GM18873 (cell line): ENCODE results near the gene PPP1R16B.
"Not testable (repeated sequence)": the region's sequence is repeated elsewhere in the genome, so short reads cannot be mapped to it uniquely, and the experiment has no call there.

ENCODE experiments used
- ATAC-seq: cut with Tn5 transposase; IDR thresholded peaks from one replicate; pipeline ENCODE4 v1.9.1; 2021; ENCODE audit warnings: mild to moderate bottlenecking, moderate library complexity, moderate number of reproducible peaks; ENCODE audit not compliant: unreplicated experiment, low FRiP score

Gene PPP1R16B

GRCh38 chr20:38842558-38842981, 37.1 kb downstream of the PPP1R16B start:
- peak; percentile 80 for ATAC-seq

DNA sequence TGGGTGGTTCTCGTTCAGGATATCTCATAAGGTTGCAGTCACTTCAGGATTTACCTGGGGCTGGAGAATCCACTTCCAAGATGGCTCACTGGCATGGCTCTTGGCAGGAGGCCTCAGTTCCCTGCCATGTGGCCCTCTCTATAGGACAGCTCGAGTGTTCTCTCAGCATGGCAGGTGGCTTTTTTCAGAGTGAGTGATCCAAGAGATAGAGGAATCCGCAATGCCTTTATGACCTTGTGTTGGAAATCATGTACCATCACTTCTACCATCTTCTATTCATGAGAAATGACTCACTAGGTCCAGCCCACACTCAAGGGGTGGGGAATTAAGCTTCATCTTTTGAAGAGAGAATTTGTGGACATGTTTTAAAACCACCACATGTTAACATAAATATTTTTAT, 37.8 kb downstream of the PPP1R16B start:
- no peak for ATAC-seq

- ATAC-seq: no peak
Observed at GRCh38 chr20:38844963-38845362, 39.5 kb downstream of the PPP1R16B start.

- no peak for ATAC-seq
Observed at GRCh38 chr20:38847840-38848239, 42.3 kb downstream of the PPP1R16B start.

DNA sequence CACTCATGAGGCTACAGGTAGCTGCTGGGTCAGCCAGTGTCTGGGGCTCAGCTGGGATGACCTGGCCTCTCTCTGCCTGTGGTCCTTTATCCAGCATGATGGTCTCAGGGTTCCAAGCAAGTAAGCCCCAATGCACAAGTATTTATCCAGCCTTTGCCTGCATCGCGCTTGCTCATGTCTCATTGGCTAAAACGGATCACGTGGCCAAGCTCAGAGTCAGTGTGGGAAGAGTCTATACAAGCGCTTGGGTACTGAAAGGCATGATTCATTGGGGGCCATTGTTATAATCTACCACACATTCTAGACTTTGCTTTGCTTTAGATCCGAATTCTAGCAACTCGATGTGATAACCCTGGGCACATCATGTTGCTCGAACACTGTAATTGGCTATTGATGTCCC, 48.3 kb downstream of the PPP1R16B start:
- no peak for ATAC-seq

- ATAC-seq: no peak
Observed at GRCh38 chr20:38854654-38855066, 49.2 kb downstream of the PPP1R16B start.

- ATAC-seq: no peak
Observed at GRCh38 chr20:38855356-38855755, 49.9 kb downstream of the PPP1R16B start.

GRCh38 chr20:38856570-38856969, 51.1 kb downstream of the PPP1R16B start:
- ATAC-seq: no peak

DNA sequence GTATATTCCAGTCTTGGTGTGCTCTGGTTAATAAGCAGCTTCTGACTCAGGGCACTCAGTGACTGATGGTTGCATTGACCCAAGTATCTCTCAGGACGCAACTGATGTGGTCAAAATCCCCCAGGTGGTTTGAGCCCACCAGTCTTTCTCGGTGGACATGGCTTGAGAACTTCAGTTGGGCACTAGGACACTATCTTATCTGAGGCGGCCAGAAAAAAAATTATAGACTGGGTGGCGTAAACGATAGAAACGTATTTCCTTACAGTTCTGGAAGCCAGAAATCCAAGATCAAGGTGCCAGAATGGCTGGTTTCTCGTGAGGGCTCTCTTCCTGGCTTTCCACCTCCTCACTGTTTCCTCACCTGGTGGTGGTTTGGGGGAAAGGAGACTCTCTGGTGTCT, 52.2 kb downstream of the PPP1R16B start:
- no peak for ATAC-seq

- ATAC-seq: no peak
Observed at GRCh38 chr20:38859070-38859690, 53.7 kb downstream of the PPP1R16B start.

DNA sequence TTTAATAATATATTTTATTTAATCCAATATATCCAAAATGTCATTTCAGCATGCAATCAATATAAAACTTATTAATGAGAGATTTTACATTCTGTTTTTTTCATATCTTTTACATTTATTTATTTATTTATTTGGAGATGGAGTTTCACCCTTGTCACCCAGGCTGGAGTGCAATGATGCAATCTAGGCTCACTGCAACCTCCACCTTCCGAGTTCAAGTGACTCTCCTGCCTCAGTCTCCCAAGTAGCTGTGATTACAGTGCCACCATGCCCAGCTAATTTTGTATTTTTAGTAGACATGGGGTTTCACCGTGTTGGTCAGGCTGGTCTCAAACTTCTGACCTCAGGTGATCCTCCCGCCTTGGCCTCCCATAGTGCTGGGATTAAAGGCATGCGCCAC, 54.4 kb downstream of the PPP1R16B start:
- not testable (repeated sequence) for ATAC-seq

- ATAC-seq: no peak
Observed at GRCh38 chr20:38861071-38861401, 55.5 kb downstream of the PPP1R16B start.

DNA sequence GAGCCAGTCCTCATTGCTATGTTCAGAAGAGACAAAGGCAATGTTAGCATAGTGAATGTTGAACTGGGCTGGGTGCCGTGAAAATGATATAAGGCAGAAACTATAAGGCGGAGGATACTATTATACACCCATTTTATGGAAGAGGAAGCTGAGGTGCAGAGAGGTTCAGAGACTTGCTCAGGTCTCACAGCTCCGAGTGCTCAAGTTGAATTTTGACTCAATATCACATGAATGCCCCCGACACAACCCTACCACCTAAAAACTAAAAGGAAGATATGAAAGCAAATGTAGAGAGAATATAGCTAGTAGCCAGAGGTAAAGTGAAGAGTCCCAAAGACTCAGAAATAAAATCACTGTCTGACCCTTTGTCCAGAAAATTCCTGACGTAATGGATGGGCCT, 56.7 kb downstream of the PPP1R16B start:
- no peak for ATAC-seq

DNA sequence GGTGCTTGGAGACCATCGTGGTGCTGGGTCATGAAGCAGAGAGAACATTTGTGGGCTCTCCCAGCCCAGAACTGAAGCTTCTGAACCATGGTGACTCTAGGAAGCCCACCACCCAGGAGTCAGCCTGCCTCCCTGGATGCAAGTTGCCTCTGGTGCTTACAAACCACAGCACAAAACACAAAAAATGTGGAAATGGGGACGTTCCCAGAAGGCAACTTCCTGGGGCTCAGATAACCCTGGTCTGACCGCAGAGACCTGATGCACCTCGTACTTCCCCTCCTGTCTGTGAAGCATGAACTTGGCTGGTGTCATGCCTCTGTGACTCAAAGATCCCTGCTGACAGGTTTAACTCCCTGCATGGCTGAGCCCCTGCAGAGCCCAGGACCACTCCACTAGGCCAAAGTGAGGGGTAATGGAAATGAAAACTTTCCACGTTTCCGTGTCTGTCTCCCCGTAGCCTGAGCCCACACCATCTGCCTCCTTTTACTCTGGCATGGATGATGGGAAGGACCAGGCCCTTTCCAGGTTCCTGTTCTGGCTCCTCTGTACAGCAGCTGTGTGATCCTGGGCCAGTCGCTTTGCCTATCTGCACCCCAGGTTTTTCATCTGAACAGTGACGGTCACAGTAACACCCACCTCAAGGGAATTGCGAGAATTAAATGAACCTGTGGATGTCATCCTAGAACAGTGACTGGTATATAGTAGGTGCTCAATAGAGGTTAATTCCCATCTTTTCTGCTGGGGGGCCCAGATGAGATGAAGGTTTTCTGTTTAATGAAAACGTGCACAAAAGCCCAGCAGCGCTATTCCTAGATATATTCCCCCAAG, 57.7 kb downstream of the PPP1R16B start:
- ATAC-seq: peak; percentile 53

DNA sequence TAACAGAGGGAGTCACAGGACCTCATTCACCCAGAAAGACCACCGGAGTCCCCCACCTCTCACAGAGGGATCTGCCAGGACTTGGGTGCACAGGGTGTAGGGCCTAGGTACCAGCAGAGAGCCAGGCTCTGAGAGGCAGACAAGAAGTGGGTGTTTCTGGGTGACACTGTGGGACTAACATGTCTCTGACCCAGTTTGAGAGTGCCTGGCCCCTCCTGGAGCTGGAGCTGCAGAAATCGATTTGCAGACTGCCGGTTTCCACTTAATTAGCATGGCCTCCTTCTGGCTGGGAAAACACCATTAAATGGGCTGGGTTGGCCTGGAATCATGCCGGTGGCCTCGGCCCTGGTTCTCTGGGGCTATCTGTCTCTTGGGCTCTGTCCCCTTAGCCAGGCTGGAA, 59.2 kb downstream of the PPP1R16B start:
- ATAC-seq: no peak

DNA sequence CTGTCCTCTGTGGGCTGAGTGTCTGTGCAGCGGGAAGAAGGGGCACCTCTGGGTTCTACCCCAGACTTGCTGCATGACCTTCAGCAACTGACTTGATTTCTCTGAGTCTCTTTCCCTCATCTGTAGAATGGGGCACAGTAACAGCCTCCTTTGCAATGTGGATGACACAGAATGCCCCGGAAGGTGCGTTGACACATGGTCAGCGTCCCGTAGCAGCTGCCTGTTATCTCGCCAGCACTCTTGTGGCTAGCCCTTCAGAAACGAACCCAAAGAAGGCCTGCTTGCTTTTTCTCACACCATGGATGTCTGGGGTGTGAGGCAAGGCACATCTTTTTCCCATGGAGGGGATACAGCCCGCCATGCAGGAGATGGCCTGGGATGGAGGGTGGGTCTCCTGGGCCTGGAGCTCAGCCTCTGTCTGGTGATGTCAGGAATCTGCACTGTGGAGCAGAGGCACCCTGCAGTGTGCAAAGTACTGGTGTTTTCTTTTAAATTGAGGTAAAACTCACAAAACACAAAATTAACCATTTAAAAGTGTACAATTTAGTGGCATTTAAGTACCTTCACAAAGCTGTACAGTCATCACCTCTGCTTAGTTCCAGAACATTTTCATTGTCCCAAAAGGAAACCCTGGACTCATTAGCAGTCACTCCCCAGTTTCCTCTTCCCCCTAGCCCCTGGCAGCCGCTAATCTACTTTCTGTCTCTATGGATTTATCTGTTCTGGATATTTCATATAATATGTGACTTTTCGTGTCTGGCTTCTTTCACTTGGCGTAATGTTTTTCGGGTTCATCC, 61.0 kb downstream of the PPP1R16B start:
- no peak for ATAC-seq

GRCh38 chr20:38867062-38867359, 61.5 kb downstream of the PPP1R16B start:
- ATAC-seq: no peak

GRCh38 chr20:38870733-38871559, 65.4 kb downstream of the PPP1R16B start:
- no peak for ATAC-seq

DNA sequence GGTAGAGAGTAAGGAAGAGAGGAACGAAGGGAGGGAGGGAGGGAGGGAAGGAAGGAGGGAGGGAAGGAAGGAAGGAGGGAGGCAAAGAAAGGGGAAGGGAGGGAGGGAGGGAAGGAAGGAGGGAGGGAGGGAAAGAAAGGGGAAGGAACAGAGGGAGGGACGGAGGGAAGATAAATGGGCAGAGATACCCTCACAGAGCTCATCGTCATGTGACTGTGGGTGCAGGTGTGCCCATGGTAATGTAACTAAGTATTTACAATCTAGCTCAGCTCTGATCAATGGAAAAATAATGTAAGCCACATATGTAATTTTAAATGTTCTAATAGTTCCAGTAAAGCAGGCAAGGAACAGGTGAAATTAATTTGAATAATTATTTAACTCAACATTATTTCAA, 66.1 kb downstream of the PPP1R16B start:
- ATAC-seq: no peak

DNA sequence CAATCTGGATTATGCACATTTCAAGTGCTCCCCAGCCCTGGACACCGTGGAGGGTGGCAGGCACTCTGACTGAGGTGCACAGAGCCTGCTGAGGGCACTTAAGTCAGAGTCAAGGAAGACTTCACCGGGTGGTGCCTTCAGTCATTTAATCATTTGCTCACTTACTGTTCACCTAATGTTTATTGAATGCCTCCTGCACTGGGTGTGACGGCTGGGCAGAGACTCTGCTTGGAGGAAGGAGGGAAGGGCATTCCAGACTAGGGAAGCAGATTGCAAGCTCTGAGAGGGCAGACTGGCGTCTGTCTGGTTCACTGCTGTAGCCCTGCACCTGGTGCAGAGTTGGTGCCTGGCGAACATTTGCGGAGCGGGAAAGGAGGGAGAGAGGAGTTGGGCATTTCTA, 66.5 kb downstream of the PPP1R16B start:
- no peak for ATAC-seq
